Lower leg skin (tissue), 4 donors: ENCODE measurements around the gene ALDH1A3. TPM values are rescaled to one million over a fixed set of nuclear protein-coding genes. Genes with fewer than 3 reads are reported as not detected.

Experiments used
- DNase-seq, 2 donors: peaks; one replicate each; pipeline ENCODE4 v3.0.0-alpha.2; 2019; ENCODE audit warnings: low spot score in 2 of 2
- H3K4me3 ChIP-seq: fragments of 200-600 bp; sonication (generic); 2 replicates; pipeline ENCODE4 v1.5.1; 2017; ENCODE audit warnings: mild to moderate bottlenecking, low read depth; ENCODE audit not compliant: poor library complexity, severe bottlenecking
- POLR2A ChIP-seq, 2 donors: fragments of 450-650 bp; IDR thresholded peaks; one replicate each; pipeline ENCODE4 v1.6.1; 2016 to 2017; ENCODE audit warnings: antibody characterized with exemption in 2 of 2, mild to moderate bottlenecking in 1 of 2, moderate library complexity in 1 of 2
- WGBS, 2 donors: methylation state at CpG; one replicate each; pipeline ENCODE4 v1.1.5; 2018; 5-methylcytosine and 5-hydroxymethylcytosine counted together
- intact Hi-C: fragments of 100-400 bp; cut with DNase I; formaldehyde crosslinking; loops from one replicate; pipeline ENCODE4 v1.15.0; 2023; ENCODE audit warnings: low total_unique reads
- total RNA-seq, 4 donors: library from RNA; depleted of rRNA; stranded (reverse); fragments of >200 nt; gene quantifications; one replicate each; pipeline ENCODE4 v1.1.0, GENCODE V29; 2016
- TF ChIP-seq, protein P1 (sequence below), 3 donors: fragments of 450-650 bp; IDR thresholded peaks; one replicate each; pipeline ENCODE4 v1.5.1; 2016; ENCODE audit warnings: antibody characterized with exemption in 3 of 3, mild to moderate bottlenecking in 3 of 3, moderate library complexity in 2 of 3

Gene ALDH1A3
- total RNA-seq, 4 donors from 2014 or later, result 3.3 to 24.5 (median 8.7) TPM

DNA sequence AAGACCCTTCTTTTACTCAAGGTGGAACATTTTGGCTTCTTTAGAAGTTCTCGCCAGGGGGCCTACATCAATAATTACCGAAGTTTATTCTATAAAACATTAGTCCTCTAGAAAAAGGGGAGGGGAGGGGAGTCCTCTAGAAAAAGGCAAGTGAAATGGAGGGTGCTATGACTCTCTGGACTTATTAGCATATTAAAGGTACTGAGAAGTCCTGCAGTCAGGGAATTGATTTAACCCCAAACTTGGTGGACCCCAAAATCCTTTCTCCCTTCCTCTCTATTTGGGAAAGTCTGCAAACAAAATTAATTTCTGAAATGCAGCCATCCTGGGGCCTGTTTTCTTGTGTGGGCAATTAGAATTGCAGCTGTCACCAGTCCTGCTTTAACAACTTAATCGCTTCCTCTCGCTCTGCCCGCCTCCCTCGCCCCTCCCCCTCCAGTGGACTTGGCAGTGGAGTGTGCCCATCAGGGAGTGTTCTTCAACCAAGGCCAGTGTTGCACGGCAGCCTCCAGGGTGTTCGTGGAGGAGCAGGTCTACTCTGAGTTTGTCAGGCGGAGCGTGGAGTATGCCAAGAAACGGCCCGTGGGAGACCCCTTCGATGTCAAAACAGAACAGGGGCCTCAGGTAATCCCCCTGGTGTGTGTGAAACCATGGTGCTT is 20.6 kb downstream of the ALDH1A3 start:
- 50 to 54% methylated on average over 13 of the region's 13 CpGs for WGBS, 2 donors
- intact Hi-C loops, result no loop called here
- H3K4me3 ChIP-seq, result no peak overlapping the region
- TF ChIP-seq, protein P1, sequence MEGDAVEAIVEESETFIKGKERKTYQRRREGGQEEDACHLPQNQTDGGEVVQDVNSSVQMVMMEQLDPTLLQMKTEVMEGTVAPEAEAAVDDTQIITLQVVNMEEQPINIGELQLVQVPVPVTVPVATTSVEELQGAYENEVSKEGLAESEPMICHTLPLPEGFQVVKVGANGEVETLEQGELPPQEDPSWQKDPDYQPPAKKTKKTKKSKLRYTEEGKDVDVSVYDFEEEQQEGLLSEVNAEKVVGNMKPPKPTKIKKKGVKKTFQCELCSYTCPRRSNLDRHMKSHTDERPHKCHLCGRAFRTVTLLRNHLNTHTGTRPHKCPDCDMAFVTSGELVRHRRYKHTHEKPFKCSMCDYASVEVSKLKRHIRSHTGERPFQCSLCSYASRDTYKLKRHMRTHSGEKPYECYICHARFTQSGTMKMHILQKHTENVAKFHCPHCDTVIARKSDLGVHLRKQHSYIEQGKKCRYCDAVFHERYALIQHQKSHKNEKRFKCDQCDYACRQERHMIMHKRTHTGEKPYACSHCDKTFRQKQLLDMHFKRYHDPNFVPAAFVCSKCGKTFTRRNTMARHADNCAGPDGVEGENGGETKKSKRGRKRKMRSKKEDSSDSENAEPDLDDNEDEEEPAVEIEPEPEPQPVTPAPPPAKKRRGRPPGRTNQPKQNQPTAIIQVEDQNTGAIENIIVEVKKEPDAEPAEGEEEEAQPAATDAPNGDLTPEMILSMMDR (IDR thresholded peaks at IDR 0.05), result no peak
- TF ChIP-seq POLR2A (IDR thresholded peaks at IDR 0.05), result no peak
- DNase-seq, result no peak

DNA sequence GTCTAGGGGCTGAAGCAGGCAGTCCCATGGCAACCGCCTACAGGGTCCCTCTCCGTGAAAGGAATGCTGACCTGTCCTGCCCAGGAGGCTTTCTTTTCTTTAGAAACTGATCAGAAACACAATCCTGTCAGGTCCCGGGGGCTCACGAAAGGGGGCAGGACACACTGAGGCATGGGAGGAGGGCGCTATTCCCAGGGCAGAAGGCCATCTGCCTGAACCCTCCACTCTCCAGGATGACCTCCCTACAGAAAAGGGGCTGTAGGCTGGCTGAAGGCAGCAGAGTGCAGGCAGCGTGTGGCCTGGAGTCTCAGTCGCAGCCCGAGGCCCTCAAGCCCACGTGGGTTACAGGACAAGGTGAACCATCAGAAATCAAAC is 21.2 kb downstream of the ALDH1A3 start:
- no peak overlapping the region for H3K4me3 ChIP-seq
- peak in 1 of 2 donors; percentile 84 for DNase-seq
- no peak for TF ChIP-seq POLR2A (IDR thresholded peaks at IDR 0.05)
- TF ChIP-seq, protein P1 (IDR thresholded peaks at IDR 0.05), result no peak
- 79 to 84% methylated on average over 9 of the region's 9 CpGs for WGBS, 2 donors
- intact Hi-C loops, result no loop called here

DNA sequence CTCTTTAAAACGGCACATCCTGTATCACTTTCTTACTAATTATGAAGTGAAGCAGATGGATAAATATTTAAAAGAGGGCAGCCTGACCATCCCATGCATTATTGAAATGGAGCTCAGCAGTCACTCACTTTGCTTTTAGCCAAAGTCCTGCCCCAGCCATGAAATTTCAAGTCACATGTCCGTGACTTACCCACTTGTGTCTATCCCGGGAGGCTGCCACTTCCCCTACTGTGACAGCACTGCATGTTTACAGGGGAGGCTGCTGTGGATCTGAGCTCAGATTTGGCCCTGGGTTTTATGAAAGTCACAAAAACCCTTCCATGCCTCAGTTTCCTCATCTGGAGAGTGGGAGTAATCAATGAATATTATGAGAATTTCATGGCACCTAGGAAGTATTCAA is 21.7 kb downstream of the ALDH1A3 start:
- 34 to 54% methylated on average over 3 of the region's 3 CpGs for WGBS, 2 donors

DNA sequence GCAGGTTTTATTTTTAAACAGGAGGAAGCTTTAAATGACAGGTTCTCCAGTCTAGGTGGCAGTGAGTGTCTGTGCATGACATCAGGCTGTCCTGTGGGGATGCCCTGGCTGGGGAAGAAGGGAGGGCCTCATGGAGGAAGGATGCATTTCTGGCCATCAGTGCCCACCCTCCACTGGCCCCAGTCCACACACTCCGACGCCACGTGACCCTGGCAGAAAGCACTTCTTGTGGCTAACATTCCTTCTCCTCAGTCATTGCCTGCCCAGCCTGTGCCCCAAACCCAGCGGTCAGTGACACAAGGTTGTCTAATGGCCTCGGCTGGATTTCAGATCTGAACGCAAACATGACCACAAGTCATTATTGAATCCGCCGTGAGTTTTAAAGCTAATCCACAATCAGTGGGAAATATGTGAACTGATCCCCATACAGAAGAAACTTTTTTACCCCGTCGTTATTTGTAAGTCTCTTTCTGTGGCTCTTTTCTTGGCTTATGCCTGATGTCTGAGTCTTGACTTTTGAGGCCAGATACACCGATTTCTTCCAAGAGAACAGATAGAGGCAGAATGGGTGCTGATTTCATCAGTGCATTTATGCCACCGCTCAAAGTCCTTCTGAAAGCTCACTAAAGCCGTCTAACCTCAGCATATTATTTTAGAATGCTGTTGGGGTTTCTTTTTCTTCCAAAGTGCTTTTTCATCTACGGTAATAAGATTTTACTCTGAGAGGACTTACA is 22.2 kb downstream of the ALDH1A3 start:
- intact Hi-C loops, result no loop called here
- peak in 1 of 2 donors; percentile 86 for DNase-seq
- WGBS, 2 donors, result 48 to 49% methylated on average over 14 of the region's 14 CpGs
- peak overlapping the region; percentile 6 for H3K4me3 ChIP-seq
- TF ChIP-seq POLR2A (IDR thresholded peaks at IDR 0.05), result no peak
- TF ChIP-seq, protein P1 (IDR thresholded peaks at IDR 0.05), result no peak

More for the DNA sequence above, 21.7 kb downstream of the ALDH1A3 start:
- intact Hi-C loops, result no loop called here
- TF ChIP-seq, protein P1 (IDR thresholded peaks at IDR 0.05), result no peak
- TF ChIP-seq POLR2A (IDR thresholded peaks at IDR 0.05), result no peak
- H3K4me3 ChIP-seq, result no peak overlapping the region
- peak in 1 of 2 donors; percentile 85 for DNase-seq

DNA sequence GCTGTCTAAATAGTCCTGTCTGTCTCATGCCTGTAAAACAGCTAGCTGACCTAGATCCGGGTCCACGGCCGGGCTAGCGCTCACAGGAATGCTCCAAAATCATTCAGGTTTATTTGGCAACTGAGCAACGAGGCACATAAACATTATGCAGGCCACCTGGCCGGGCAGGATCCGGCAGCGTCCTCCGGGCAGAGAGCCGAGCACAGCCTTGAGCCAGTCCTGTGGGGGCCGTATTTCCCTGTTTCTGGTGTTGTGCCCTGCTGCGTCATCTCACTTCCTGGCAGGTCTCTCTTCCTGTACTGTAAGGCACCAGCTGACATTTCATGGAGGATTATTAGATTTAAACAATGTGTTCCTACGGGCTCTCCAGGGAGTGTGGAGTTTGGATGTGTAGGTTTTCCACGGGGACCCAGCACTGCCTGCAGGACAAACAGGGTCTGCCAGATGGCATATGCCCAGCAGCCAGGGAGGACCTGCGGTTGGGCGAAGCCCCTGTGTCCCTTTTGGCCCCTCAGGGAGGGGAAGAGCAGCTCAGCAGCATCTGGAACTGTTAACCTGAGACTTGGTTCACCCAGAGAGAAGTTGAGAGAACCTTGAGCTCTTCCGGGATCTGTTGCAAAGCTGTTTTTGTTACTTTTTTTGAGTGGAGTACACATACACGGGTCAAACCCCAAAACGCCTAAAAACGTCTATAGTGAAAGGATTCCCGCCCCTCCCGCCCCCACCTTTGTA is 23.0 kb downstream of the ALDH1A3 start:
- 14 to 23% methylated on average over 22 of the region's 22 CpGs for WGBS, 2 donors
- peak overlapping the region; percentile 6 for H3K4me3 ChIP-seq
- TF ChIP-seq, protein P1 (IDR thresholded peaks at IDR 0.05), result no peak
- no peak for TF ChIP-seq POLR2A (IDR thresholded peaks at IDR 0.05)
- intact Hi-C loops, result no loop called here
- peak; percentile 68 to 94 for DNase-seq
